Colonic mucosa (tissue), 4 donors: ENCODE data around the gene OR7A17. TPM values are rescaled to one million over a fixed set of nuclear protein-coding genes. Genes with fewer than 3 reads are reported as not detected.
A peak's percentile ranks its signal among the peaks of the same experiment; 100 is the strongest.

Experiments used
- DNase-seq: peaks from one replicate; pipeline ENCODE4 v3.0.0-alpha.2; 2020
- H3K27ac ChIP-seq: fragments of 200-600 bp; one replicate; pipeline ENCODE4 v1.8.0; 2021
- H3K27me3 ChIP-seq: fragments of 200-600 bp; one replicate; pipeline ENCODE4 v1.8.0; 2021
- H3K36me3 ChIP-seq: fragments of 200-600 bp; one replicate; pipeline ENCODE4 v1.8.0; 2021
- H3K4me1 ChIP-seq: fragments of 200-600 bp; one replicate; pipeline ENCODE4 v1.8.0; 2021; ENCODE audit warnings: mild to moderate bottlenecking
- H3K4me3 ChIP-seq: fragments of 200-600 bp; one replicate; pipeline ENCODE4 v1.8.0; 2021
- H3K9ac ChIP-seq, 2 donors: one replicate each; pipeline ENCODE4 v1.7.0; 2013; ENCODE audit warnings: control low read depth in 2 of 2, low read depth in 2 of 2, low read length in 2 of 2
- H3K9me3 ChIP-seq: fragments of 200-600 bp; one replicate; pipeline ENCODE4 v1.8.0; 2021
- intact Hi-C: fragments of 100-400 bp; cut with DNase I; formaldehyde crosslinking; loops from one replicate; pipeline ENCODE4 v1.14.1; 2022
- total RNA-seq, 2 donors: library from RNA; stranded (reverse); fragmentation: NEBNext Ultra II Directional in 1 of 2; extraction: Animal tissue kit (Norgen Biotek cat#: 25700) in 1 of 2; gene quantifications; one replicate each; pipeline ENCODE4 v1.2.1, GENCODE V29; 2021
- TF ChIP-seq, protein P1 (sequence below): fragments of 200-600 bp; IDR thresholded peaks from one replicate; pipeline ENCODE4 v1.8.0; 2022; ENCODE audit warnings: antibody characterized with exemption, mild to moderate bottlenecking
- donor health status: healthy.
- donor health status: DM: no; HTN: no; CAD: no.
- donor health status: DM: no; HTN: no; CAD: no.

The OR7A17 gene
- total RNA-seq, 2 donors from 2014 or later: not detected

DNA sequence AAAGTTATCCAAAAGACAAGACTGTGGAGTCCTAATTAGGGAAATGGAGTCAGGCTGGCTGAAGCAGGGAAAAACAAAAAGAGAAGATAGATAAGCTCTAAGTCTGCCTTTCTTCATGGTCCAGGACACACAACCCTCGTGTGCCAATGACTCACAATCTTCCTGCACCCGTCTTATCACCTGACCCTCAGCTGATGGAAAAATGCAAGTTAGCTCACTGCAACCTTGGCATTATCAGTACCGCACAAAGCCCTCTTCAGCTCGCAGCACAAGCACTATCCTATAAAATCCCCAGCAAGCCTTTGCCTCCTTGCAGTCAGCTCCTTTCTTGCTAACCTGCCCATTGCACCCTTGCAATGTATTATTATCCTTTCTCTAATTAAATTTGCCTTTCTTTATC lies 55.2 kb downstream of the OR7A17 start:
- DNase-seq: peak; percentile 17
- TF ChIP-seq, protein P1, sequence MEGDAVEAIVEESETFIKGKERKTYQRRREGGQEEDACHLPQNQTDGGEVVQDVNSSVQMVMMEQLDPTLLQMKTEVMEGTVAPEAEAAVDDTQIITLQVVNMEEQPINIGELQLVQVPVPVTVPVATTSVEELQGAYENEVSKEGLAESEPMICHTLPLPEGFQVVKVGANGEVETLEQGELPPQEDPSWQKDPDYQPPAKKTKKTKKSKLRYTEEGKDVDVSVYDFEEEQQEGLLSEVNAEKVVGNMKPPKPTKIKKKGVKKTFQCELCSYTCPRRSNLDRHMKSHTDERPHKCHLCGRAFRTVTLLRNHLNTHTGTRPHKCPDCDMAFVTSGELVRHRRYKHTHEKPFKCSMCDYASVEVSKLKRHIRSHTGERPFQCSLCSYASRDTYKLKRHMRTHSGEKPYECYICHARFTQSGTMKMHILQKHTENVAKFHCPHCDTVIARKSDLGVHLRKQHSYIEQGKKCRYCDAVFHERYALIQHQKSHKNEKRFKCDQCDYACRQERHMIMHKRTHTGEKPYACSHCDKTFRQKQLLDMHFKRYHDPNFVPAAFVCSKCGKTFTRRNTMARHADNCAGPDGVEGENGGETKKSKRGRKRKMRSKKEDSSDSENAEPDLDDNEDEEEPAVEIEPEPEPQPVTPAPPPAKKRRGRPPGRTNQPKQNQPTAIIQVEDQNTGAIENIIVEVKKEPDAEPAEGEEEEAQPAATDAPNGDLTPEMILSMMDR: no peak
- Histone ChIP-seq H3K4me3 (no peak overlapping the region), H3K9me3 (no peaks in the 10 kb centered on the region), H3K27ac (no peak overlapping the region), H3K9ac (no peak overlapping the region), H3K27me3 (no peaks in the 10 kb centered on the region), H3K36me3 (no peaks in the 10 kb centered on the region), H3K4me1 (no peaks in the 10 kb centered on the region)
- intact Hi-C loops: no loop called here

Other genes starting within 250 kb of the OR7A17 start
- gene ADGRE3, start 211.3 kb downstream of the OR7A17 start, total RNA-seq: 1 to 10 TPM in 1 of 2 donors, not detected in 1; 1.2 TPM
- gene ZNF333, start 196.1 kb downstream of the OR7A17 start, total RNA-seq: 1 to 10 TPM; 6.7 to 7.3 TPM
- 1 to 10 TPM; 1.3 to 1.8 TPM for gene ADGRE2, start 107.6 kb downstream of the OR7A17 start, total RNA-seq
- not detected for gene OR7A5, start 50.9 kb downstream of the OR7A17 start, total RNA-seq
- not detected for gene OR7C1, start 50.9 kb downstream of the OR7A17 start, total RNA-seq
- not detected for gene OR7A10, start 37.2 kb downstream of the OR7A17 start, total RNA-seq
- not detected for gene OR7C2, start 55.4 kb upstream of the OR7A17 start, total RNA-seq
- gene SLC1A6, start 93.7 kb upstream of the OR7A17 start, total RNA-seq: not detected
- gene CASP14, start 163.3 kb upstream of the OR7A17 start, total RNA-seq: not detected
- gene OR1I1, start 196.1 kb upstream of the OR7A17 start, total RNA-seq: not detected
- 1 to 10 TPM; 1.8 to 5.8 TPM for gene SYDE1, start 221.3 kb upstream of the OR7A17 start, total RNA-seq